HL-60 (cell line): ENCODE results near the gene AOPEP.

Source experiments
- DNase-seq, 2 experiments: peaks; one replicate each; pipeline ENCODE4 v3.0.0-alpha.2; 2010 to 2020; ENCODE audit warnings: low read depth in 1 of 2, low spot score in 1 of 2
- H3K27ac ChIP-seq: fragments of 250-450 bp; sonication (Bioruptor Pico); replicated peaks from 2 replicates; pipeline ENCODE4 v1.5.1; 2020; ENCODE audit warnings: mild to moderate bottlenecking, moderate library complexity
- H3K27me3 ChIP-seq: fragments of 250-450 bp; sonication (Bioruptor Pico); 2 replicates; pipeline ENCODE4 v1.5.1; 2021; ENCODE audit warnings: mild to moderate bottlenecking, moderate library complexity; ENCODE audit not compliant: insufficient read depth, poor library complexity, severe bottlenecking
- H3K4me3 ChIP-seq: replicated peaks from 2 replicates; pipeline ENCODE4 v1.5.1; 2011; ENCODE audit warnings: mild to moderate bottlenecking, control low read depth, low read length; ENCODE audit not compliant: insufficient read depth
- GABPA ChIP-seq: IDR thresholded peaks from 2 replicates; pipeline ENCODE4 v1.6.1; 2012; ENCODE audit warnings: low read depth
- POLR2AphosphoS5 ChIP-seq: IDR thresholded peaks from 2 replicates; pipeline ENCODE4 v1.6.1; 2012; ENCODE audit warnings: low read depth
- SPI1 ChIP-seq: IDR thresholded peaks from 2 replicates; pipeline ENCODE4 v1.6.1; 2012; ENCODE audit warnings: low read depth, mild to moderate bottlenecking, borderline replicate concordance
- TF ChIP-seq, protein P1 (sequence below): IDR thresholded peaks from 2 replicates; pipeline ENCODE4 v1.6.1; 2012; ENCODE audit warnings: low read depth; ENCODE audit not compliant: insufficient replicate concordance
- TF ChIP-seq, protein P2 (sequence below): IDR thresholded peaks from one replicate; pipeline ENCODE4 v1.5.1; 2011; ENCODE audit warnings: low read length, control low read depth, inconsistent platforms; ENCODE audit not compliant: insufficient read depth

AOPEP gene

DNA sequence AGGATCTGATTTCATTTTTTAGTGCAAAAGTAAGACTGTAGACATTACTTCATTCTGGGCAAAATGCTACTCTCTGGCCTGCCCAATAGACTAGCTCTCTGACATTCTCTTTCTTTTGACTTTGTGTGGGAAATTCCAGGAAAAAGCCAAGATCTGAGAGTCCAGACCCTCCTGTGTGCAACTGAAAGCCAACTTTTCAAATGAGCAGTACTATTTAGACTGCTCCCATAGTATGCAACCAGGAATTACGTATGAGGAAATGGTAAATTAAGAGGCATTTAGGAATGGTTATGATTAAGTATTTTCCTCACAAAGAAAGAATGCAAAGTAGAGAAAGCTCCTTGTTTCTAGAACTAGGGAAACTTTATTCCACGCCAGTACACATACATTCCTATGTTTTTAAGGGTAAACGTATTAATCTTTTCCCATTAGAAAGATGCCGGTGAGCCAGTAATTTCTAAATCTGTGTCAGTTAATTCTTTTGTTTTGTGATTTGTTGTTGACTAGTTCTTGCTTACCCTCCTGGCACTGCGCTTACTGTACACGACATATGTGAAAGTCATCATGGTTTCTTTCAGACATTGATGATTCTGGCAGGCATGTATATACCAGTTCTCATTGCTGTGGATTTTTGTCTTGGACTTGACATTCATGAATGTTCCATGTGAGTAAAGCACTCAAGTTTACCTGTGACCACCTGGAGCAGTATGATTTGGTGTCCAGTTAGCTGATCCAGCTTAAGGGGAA is 56.0 kb downstream of the AOPEP start:
- no peak overlapping the region for H3K4me3 ChIP-seq
- no peak for TF ChIP-seq SPI1
- TF ChIP-seq, protein P1, sequence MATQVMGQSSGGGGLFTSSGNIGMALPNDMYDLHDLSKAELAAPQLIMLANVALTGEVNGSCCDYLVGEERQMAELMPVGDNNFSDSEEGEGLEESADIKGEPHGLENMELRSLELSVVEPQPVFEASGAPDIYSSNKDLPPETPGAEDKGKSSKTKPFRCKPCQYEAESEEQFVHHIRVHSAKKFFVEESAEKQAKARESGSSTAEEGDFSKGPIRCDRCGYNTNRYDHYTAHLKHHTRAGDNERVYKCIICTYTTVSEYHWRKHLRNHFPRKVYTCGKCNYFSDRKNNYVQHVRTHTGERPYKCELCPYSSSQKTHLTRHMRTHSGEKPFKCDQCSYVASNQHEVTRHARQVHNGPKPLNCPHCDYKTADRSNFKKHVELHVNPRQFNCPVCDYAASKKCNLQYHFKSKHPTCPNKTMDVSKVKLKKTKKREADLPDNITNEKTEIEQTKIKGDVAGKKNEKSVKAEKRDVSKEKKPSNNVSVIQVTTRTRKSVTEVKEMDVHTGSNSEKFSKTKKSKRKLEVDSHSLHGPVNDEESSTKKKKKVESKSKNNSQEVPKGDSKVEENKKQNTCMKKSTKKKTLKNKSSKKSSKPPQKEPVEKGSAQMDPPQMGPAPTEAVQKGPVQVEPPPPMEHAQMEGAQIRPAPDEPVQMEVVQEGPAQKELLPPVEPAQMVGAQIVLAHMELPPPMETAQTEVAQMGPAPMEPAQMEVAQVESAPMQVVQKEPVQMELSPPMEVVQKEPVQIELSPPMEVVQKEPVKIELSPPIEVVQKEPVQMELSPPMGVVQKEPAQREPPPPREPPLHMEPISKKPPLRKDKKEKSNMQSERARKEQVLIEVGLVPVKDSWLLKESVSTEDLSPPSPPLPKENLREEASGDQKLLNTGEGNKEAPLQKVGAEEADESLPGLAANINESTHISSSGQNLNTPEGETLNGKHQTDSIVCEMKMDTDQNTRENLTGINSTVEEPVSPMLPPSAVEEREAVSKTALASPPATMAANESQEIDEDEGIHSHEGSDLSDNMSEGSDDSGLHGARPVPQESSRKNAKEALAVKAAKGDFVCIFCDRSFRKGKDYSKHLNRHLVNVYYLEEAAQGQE, result no peak
- TF ChIP-seq GABPA, result no peak
- no peak for TF ChIP-seq POLR2AphosphoS5
- TF ChIP-seq, protein P2, sequence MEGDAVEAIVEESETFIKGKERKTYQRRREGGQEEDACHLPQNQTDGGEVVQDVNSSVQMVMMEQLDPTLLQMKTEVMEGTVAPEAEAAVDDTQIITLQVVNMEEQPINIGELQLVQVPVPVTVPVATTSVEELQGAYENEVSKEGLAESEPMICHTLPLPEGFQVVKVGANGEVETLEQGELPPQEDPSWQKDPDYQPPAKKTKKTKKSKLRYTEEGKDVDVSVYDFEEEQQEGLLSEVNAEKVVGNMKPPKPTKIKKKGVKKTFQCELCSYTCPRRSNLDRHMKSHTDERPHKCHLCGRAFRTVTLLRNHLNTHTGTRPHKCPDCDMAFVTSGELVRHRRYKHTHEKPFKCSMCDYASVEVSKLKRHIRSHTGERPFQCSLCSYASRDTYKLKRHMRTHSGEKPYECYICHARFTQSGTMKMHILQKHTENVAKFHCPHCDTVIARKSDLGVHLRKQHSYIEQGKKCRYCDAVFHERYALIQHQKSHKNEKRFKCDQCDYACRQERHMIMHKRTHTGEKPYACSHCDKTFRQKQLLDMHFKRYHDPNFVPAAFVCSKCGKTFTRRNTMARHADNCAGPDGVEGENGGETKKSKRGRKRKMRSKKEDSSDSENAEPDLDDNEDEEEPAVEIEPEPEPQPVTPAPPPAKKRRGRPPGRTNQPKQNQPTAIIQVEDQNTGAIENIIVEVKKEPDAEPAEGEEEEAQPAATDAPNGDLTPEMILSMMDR, result no peak
- no peak overlapping the region for H3K27ac ChIP-seq
- no peak for DNase-seq
- H3K27me3 ChIP-seq, result no peaks in the 10 kb centered on the region

DNA sequence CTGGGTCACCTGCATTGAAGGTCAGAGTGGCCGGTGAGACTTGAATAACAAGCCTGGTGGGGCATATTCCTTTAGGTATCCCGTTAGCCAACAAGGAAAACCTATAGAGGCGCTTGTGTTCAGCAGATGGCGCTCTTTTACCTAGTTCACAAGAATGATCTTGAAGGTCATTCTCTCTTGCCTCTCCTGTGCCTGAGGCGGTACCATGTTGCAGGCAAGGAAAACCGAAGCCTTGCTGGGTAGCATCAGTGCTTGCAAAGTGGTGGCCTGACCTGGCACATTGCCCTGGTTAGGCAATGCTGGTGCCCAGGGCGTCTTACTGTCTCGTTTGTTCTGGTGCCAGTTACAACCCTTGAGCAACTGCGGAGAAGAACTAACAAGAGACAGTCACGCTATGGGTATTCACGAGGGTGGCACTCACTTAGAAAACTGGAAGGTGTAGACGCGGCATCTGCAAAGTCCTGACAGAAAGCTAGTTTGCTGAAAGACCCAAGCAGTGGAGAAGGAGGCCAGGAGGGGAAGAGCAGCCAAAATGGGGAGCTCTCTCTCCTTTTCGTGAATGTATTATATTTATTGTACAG is 56.7 kb downstream of the AOPEP start:
- Histone ChIP-seq H3K27ac (no peak overlapping the region), H3K27me3 (no peaks in the 10 kb centered on the region), H3K4me3 (no peak overlapping the region)
- peak in 1 of 2 experiments; percentile 69 for DNase-seq
- TF ChIP-seq GABPA, result no peak
- TF ChIP-seq, protein P2, result peak; percentile 40

DNA sequence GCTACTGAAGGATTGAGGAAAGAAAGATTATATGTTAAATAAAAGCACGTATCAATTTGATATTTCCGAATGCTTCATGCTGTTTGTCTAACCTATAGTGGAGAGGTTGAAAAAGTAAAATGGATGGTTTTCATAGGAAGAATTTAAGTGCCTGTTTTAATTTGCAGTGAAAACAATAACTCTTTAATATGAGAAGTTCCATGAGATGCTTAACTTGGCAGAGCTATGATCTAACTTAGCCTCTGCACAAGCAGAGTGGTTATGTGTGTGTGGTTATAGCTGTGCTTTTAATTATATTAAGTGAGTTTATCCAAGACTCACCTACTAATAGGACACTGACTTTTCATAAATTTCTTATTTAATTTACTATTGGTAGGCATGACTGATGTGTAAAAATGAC is 57.4 kb downstream of the AOPEP start:
- DNase-seq, result no peak
- TF ChIP-seq SPI1, result no peak
- TF ChIP-seq, protein P2, result no peak
- TF ChIP-seq, protein P1, result no peak
- no peak for TF ChIP-seq GABPA
- TF ChIP-seq POLR2AphosphoS5, result no peak
- no peak overlapping the region for H3K27ac ChIP-seq

More for the DNA sequence above, 57.4 kb downstream of the AOPEP start:
- H3K4me3 ChIP-seq, result no peak overlapping the region
- H3K27me3 ChIP-seq, result no peaks in the 10 kb centered on the region
